ENCODE results near the gene PRKAR1B.

GRCh38 chr7:545470-545869 is 181.6 kb downstream of the PRKAR1B start:
- TF ChIP-seq YY1 (tag by site-specific recombination; IDR thresholded peaks at IDR 0.05), result no peak
- TF ChIP-seq CTCF (tag by site-specific recombination; IDR thresholded peaks at IDR 0.05), result no peak
- TF ChIP-seq ZNF513 (tag by site-specific recombination; IDR thresholded peaks at IDR 0.05), result no peak
- no peak for TF ChIP-seq ZNF24 (tag by site-specific recombination; IDR thresholded peaks at IDR 0.05)
- no peak for TF ChIP-seq ZBTB7A (tag by site-specific recombination; IDR thresholded peaks at IDR 0.05; ENCODE audit: low read depth)
